Heart right ventricle (tissue), 16 donors: ENCODE results near the gene SEMA4B. TPM values are rescaled to one million over a fixed set of nuclear protein-coding genes. Genes with fewer than 3 reads are reported as not detected.

ENCODE experiments used
- ATAC-seq, 8 donors: fragments of 200-7000 bp; cut with Tn5 transposase; one replicate each; pipeline ENCODE4 v1.9.1; 2020; ENCODE audit warnings: mild to moderate bottlenecking in 8 of 8, moderate library complexity in 8 of 8, moderate number of reproducible peaks in 1 of 8
- DNase-seq, 2 donors: peaks; one replicate each; pipeline ENCODE4 v3.0.0-alpha.2; 2020
- H3K27ac ChIP-seq, 10 donors: fragments of 200-600 bp; sonication (generic) in 2 of 10; one replicate each; pipeline versions ENCODE4 v1.5.0 to v1.8.0; 2020 to 2022; ENCODE audit warnings: mild to moderate bottlenecking in 3 of 10
- H3K27me3 ChIP-seq, 7 donors: fragments of 200-600 bp; one replicate each; pipeline ENCODE4 v1.8.0; 2021 to 2022; ENCODE audit warnings: mild to moderate bottlenecking in 2 of 7
- H3K36me3 ChIP-seq, 9 donors: fragments of 200-600 bp; sonication (generic) in 1 of 9; one replicate each; pipeline versions ENCODE4 v1.5.0 to v1.8.0; 2020 to 2022; ENCODE audit warnings: mild to moderate bottlenecking in 2 of 9
- H3K4me1 ChIP-seq, 9 donors: fragments of 200-600 bp; sonication (generic) in 1 of 9; one replicate each; pipeline versions ENCODE4 v1.5.0 to v1.8.0; 2020 to 2022; ENCODE audit warnings: mild to moderate bottlenecking in 4 of 9
- H3K4me3 ChIP-seq, 10 donors: fragments of 200-600 bp; sonication (generic) in 2 of 10; one replicate each; pipeline versions ENCODE4 v1.5.0 to v1.8.0; 2020 to 2022; ENCODE audit warnings: mild to moderate bottlenecking in 7 of 10, moderate library complexity in 2 of 10
- H3K9me3 ChIP-seq, 11 donors: fragments of 200-600 bp in 10 of 11; sonication (generic) in 2 of 11; one replicate each; pipeline versions ENCODE4 v1.5.0 to v1.8.0; 2013 to 2022; ENCODE audit warnings: mild to moderate bottlenecking in 2 of 11, control low read depth in 1 of 11, moderate library complexity in 1 of 11
- WGBS, 2 donors: extraction: QIAGEN DNeasy Blood & Tissue Kit; methylation state at CpG; one replicate each; pipeline ENCODE4 v1.1.7; 2013; ENCODE audit warnings: inconsistent platforms in 1 of 2; 5-methylcytosine and 5-hydroxymethylcytosine counted together
- intact Hi-C, 10 donors: fragments of 100-400 bp; cut with DNase I; formaldehyde crosslinking; loops; one replicate each; pipeline versions ENCODE4 v1.11.1 to v1.14.2; 2022
- polyA plus RNA-seq, 2 donors: library from polyadenylated mRNA; stranded (reverse); fragments of 200-250 nt; gene quantifications; one replicate each; pipeline ENCODE4 v1.2.3, GENCODE V29; 2013
- total RNA-seq, 10 donors: library from RNA; stranded (reverse); fragmentation: NEBNext Ultra II Directional in 3 of 10; extraction: Animal tissue kit (Norgen Biotek cat#: 25700) in 3 of 10; gene quantifications; one replicate each; pipeline versions ENCODE4 v1.2.1 to v1.2.4, GENCODE V29; 2021 to 2023
- TF ChIP-seq, protein P1 (sequence below), 9 donors: fragments of 200-600 bp; sonication (generic) in 2 of 9; IDR thresholded peaks; one replicate each; pipeline versions ENCODE4 v1.5.0 to v1.8.0; 2021 to 2022; ENCODE audit warnings: antibody characterized with exemption in 9 of 9, mild to moderate bottlenecking in 5 of 9, moderate library complexity in 1 of 9
- donor health status: Arrhythmogenic right ventricular cardiomyopathy.
- donor health status: ischemic (EF 13 %, LVEDD 7.1; RV severe dilation, severe dysfunction).
- donor health status: healthy with polysubstance abuse.
- donor health status: DM: no; HTN: yes; CAD: no.
- donor health status: DM: no; HTN: no; CAD: no.
- donor health status: ischemic (EF 25% LVEDD 6.9; RV normal size, moderate dysfunction).
- donor health status: ischemic (EF 25% LVEDD 5.7; RV mildly dilated, moderate dysfunction).
- donor health status: healthy.
- donor health status: DM: yes; HTN: yes; CAD: no.
- donor health status: Ischemic cardiomyopathy.
- donor health status: ischemic (EF 35%, LVEDD 5.7; RV mildly dilated, moderate dysfunction).
- donor health status: nonischemic (EF 11% LVEDD 7.7; RV severe dilation, severe dysfunction).
- donor health status: DM: yes; HTN: yes; CAD: no.
- donor health status: PGD.
- donor health status: ischemic (EF 29% LVEDD 5.4; RV normal size, mild dysfunction).
- donor health status: nonischemic (EF 23%, LVEDD 6.1; RV moderate dilation, normal function).

Gene SEMA4B
- total and polyA plus RNA-seq, 12 donors: 9.9 to 76.7 (median 18.4) TPM

DNA sequence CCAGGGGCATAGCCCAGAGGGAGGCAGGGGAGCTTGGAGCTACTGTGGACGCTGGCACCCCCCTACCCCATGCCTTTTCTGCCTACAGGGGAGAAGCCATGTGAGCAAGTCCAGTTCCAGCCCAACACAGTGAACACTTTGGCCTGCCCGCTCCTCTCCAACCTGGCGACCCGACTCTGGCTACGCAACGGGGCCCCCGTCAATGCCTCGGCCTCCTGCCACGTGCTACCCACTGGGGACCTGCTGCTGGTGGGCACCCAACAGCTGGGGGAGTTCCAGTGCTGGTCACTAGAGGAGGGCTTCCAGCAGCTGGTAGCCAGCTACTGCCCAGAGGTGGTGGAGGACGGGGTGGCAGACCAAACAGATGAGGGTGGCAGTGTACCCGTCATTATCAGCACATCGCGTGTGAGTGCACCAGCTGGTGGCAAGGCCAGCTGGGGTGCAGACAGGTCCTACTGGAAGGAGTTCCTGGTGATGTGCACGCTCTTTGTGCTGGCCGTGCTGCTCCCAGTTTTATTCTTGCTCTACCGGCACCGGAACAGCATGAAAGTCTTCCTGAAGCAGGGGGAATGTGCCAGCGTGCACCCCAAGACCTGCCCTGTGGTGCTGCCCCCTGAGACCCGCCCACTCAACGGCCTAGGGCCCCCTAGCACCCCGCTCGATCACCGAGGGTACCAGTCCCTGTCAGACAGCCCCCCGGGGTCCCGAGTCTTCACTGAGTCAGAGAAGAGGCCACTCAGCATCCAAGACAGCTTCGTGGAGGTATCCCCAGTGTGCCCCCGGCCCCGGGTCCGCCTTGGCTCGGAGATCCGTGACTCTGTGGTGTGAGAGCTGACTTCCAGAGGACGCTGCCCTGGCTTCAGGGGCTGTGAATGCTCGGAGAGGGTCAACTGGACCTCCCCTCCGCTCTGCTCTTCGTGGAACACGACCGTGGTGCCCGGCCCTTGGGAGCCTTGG lies 27.0 kb downstream of the SEMA4B start:
- WGBS, 2 donors: 89 to 90% methylated on average over 38 of the region's 38 CpGs
- Histone ChIP-seq H3K9me3 (no peaks in the 10 kb centered on the region), H3K4me1 (peaks cover 0 to 47% (median 34%) of the 10 kb centered on the region in 9 donors), H3K27ac (no peak overlapping the region), H3K36me3 (peaks cover 0 to 93% (median 19%) of the 10 kb centered on the region in 9 donors), H3K4me3 (no peak overlapping the region), H3K27me3 (no peaks in the 10 kb centered on the region)
- TF ChIP-seq, protein P1, sequence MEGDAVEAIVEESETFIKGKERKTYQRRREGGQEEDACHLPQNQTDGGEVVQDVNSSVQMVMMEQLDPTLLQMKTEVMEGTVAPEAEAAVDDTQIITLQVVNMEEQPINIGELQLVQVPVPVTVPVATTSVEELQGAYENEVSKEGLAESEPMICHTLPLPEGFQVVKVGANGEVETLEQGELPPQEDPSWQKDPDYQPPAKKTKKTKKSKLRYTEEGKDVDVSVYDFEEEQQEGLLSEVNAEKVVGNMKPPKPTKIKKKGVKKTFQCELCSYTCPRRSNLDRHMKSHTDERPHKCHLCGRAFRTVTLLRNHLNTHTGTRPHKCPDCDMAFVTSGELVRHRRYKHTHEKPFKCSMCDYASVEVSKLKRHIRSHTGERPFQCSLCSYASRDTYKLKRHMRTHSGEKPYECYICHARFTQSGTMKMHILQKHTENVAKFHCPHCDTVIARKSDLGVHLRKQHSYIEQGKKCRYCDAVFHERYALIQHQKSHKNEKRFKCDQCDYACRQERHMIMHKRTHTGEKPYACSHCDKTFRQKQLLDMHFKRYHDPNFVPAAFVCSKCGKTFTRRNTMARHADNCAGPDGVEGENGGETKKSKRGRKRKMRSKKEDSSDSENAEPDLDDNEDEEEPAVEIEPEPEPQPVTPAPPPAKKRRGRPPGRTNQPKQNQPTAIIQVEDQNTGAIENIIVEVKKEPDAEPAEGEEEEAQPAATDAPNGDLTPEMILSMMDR (IDR thresholded peaks at IDR 0.05): no peak
- ATAC-seq (no peak), DNase-seq (no peak)
- intact Hi-C loops: loop anchor here in 2 of 10 donors (5.0 to 10.0 kb wide), 3 partner anchors 36 to 333 kb away; partner anchors contain the start of gene AP3S2 (in 2 of the 2)

DNA sequence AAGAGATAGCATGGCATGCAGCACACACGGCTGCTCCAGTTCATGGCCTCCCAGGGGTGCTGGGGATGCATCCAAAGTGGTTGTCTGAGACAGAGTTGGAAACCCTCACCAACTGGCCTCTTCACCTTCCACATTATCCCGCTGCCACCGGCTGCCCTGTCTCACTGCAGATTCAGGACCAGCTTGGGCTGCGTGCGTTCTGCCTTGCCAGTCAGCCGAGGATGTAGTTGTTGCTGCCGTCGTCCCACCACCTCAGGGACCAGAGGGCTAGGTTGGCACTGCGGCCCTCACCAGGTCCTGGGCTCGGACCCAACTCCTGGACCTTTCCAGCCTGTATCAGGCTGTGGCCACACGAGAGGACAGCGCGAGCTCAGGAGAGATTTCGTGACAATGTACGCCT lies 27.8 kb downstream of the SEMA4B start:
- peaks cover 0 to 48% (median 37%) of the 10 kb centered on the region in 9 donors for H3K4me1 ChIP-seq

DNA sequence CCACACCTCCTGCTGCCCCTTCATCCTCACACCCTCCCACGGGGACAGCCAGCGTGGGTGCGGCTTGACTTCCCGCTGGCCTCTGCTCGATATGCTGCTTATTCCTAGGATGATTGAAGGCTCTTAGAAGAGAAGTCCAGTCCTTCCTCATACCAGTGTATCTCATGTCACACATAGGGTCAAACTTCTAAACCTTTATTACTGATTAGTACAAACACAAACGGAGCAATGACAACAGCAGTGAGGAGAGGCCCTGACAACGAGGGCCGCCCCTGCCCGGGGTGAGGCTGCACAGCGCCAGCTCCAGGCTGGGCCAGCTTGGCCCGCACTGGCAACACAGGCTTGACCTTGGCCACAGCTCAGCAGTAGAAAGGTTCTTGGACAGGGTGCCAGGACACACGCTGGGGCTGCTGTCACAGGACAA lies 29.0 kb downstream of the SEMA4B start:
- Histone ChIP-seq H3K4me3 (no peak overlapping the region), H3K4me1 (peaks cover 4 to 55% (median 44%) of the 10 kb centered on the region in 9 donors), H3K9me3 (no peaks in the 10 kb centered on the region), H3K36me3 (peaks cover 0 to 74% (median 17%) of the 10 kb centered on the region in 9 donors), H3K27ac (peak overlapping the region; percentile 51 to 98 (median 76)), H3K27me3 (no peaks in the 10 kb centered on the region)
- peak; percentile 61 to 69 for DNase-seq
- intact Hi-C loops: loop anchor here in 3 of 10 donors (5.0 kb wide), 2 partner anchors 37 to 128 kb away; partner anchors contain the start of genes NGRN (in 2 of the 3) and IDH2 (in 1 of the 3)
- peak in 6 of 8 donors; percentile 22 to 59 (median 50) for ATAC-seq
- 42 to 50% methylated on average over 12 of the region's 12 CpGs for WGBS, 2 donors
- TF ChIP-seq, protein P1 (IDR thresholded peaks at IDR 0.05): peak in 1 of 9 donors; percentile 6

More for the DNA sequence above, 27.8 kb downstream of the SEMA4B start:
- TF ChIP-seq, protein P1 (IDR thresholded peaks at IDR 0.05): no peak
- Histone ChIP-seq H3K4me3 (no peak overlapping the region), H3K9me3 (no peaks in the 10 kb centered on the region), H3K27me3 (no peaks in the 10 kb centered on the region), H3K36me3 (peaks cover 0 to 85% (median 17%) of the 10 kb centered on the region in 9 donors), H3K27ac (peak overlapping the region in 2 of 10 donors; percentile 23 to 76)
- intact Hi-C loops: loop anchor here in 2 of 10 donors (5.0 to 10.0 kb wide), 3 partner anchors 37 to 334 kb away; partner anchors contain the start of gene AP3S2 (in 2 of the 2)
- DNase-seq: no peak
- ATAC-seq: no peak
- WGBS, 2 donors: 82 to 88% methylated on average over 15 of the region's 15 CpGs

DNA sequence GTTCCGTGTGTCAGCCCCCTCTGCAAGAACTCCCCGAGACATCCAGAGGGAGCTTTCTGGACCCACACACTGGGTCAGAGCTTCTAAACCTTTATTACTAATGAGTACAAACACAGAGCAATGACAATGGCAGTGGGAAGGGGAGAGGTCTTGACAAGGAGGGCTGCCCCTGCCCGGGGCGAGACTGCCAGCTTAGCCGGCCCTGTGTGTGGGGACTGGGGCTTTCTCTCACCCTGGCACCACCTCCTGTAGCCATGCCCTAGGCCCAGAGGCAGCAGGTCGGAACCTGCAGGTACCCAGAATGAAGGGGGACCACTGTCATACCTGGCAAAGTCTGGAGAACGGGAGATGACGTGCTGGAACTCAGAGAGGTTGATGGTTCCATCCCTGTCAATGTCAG lies 29.5 kb downstream of the SEMA4B start:
- intact Hi-C loops: loop anchor here in 3 of 10 donors (5.0 kb wide), 2 partner anchors 37 to 128 kb away; partner anchors contain the start of genes NGRN (in 2 of the 3) and IDH2 (in 1 of the 3)
- no peak for DNase-seq
- peak overlapping the region in 1 of 10 donors; percentile 16 for H3K4me3 ChIP-seq
- peak overlapping the region; percentile 51 to 98 (median 76) for H3K27ac ChIP-seq
- H3K9me3 ChIP-seq: no peaks in the 10 kb centered on the region
- peaks cover 0 to 68% (median 17%) of the 10 kb centered on the region in 9 donors for H3K36me3 ChIP-seq
- TF ChIP-seq, protein P1 (IDR thresholded peaks at IDR 0.05): no peak
- 81 to 88% methylated on average over 8 of the region's 8 CpGs for WGBS, 2 donors
- no peak for ATAC-seq
- H3K4me1 ChIP-seq: peaks cover 4 to 57% (median 47%) of the 10 kb centered on the region in 9 donors
- no peaks in the 10 kb centered on the region for H3K27me3 ChIP-seq
